ENCODE results near the gene EFEMP2.

DNA sequence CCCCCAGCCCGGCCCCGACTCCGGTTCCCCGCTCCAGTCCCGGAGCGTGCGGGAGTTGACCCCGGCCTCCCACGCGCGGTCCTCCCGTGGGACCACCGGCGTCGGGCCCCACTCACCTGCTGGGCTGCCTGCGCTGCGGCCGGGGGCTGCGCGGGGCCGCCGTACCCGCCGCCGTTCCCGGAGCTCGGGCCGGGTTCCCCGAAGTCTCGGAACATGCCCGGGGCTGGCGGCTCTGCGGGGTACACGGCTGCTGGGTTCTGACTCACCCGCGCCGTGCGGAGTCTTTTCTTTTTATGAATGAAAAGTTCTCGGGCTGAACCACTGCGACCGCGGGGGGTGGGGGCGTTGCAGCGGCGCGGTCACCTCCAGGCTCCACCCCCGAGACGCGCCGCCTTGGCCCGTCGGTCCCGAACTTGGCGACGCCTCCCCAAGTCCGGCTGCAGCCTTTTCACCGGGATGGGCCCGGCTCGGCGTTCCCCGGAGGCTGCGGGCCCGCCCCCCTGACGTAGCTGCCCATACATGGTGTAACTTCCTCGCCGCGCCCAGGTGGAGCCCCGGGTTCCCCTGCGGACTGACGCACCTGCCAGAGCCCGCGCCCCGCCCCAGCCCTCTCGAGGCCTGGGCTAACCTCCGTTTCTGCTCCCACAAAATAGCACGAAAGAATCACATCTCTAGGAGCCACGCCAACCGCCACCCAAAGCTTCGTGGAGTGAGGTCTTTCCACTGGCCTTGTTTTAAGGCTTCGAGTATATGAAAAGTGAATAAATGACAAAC lies 27.7 kb upstream of the EFEMP2 start, which contains the start of gene FOSL1:
- no peak for TF ChIP-seq MYC (IDR thresholded peaks at IDR 0.05; ENCODE audit: low read depth, low read length)
- TF ChIP-seq, protein P1, sequence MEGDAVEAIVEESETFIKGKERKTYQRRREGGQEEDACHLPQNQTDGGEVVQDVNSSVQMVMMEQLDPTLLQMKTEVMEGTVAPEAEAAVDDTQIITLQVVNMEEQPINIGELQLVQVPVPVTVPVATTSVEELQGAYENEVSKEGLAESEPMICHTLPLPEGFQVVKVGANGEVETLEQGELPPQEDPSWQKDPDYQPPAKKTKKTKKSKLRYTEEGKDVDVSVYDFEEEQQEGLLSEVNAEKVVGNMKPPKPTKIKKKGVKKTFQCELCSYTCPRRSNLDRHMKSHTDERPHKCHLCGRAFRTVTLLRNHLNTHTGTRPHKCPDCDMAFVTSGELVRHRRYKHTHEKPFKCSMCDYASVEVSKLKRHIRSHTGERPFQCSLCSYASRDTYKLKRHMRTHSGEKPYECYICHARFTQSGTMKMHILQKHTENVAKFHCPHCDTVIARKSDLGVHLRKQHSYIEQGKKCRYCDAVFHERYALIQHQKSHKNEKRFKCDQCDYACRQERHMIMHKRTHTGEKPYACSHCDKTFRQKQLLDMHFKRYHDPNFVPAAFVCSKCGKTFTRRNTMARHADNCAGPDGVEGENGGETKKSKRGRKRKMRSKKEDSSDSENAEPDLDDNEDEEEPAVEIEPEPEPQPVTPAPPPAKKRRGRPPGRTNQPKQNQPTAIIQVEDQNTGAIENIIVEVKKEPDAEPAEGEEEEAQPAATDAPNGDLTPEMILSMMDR (IDR thresholded peaks at IDR 0.05; ENCODE audit: extremely low read depth in 1 of 2, insufficient read depth in 1 of 2, low read depth in 1 of 2, low read length in 2 of 2): no peak
